Neural progenitor cell (in vitro differentiated cells): ENCODE data around the gene SND1. TPM values are rescaled to one million over a fixed set of nuclear protein-coding genes. Genes with fewer than 3 reads are reported as not detected.

Experiments
- DNase-seq: peaks from one replicate; pipeline ENCODE4 v3.0.0-alpha.2; 2016; ENCODE audit warnings: low spot score
- H2AFZ ChIP-seq: fragments of 200-600 bp; sonication (generic); replicated peaks from 2 replicates; pipeline ENCODE4 v1.6.1; 2016; ENCODE audit warnings: antibody characterized with exemption
- H3F3A ChIP-seq: fragments of 200-600 bp; sonication (generic); 2 replicates; pipeline ENCODE4 v1.6.1; 2016; ENCODE audit warnings: antibody characterized with exemption, low read depth
- H3K27ac ChIP-seq: fragments of 200-600 bp; sonication (generic); 2 replicates; pipeline ENCODE4 v1.5.1; 2016; ENCODE audit warnings: mild to moderate bottlenecking
- H3K27me3 ChIP-seq: fragments of 200-600 bp; sonication (generic); 2 replicates; pipeline ENCODE4 v1.6.1; 2016; ENCODE audit warnings: mild to moderate bottlenecking, moderate library complexity
- H3K36me3 ChIP-seq: fragments of 200-600 bp; sonication (generic); 2 replicates; pipeline ENCODE4 v1.5.1; 2016
- H3K4me1 ChIP-seq: fragments of 200-600 bp; sonication (generic); 2 replicates; pipeline ENCODE4 v1.6.1; 2016; ENCODE audit warnings: mixed run types
- H3K4me2 ChIP-seq: fragments of 200-600 bp; sonication (generic); 2 replicates; pipeline ENCODE4 v1.6.1; 2016
- H3K4me3 ChIP-seq: fragments of 200-600 bp; sonication (generic); 2 replicates; pipeline ENCODE4 v1.5.1; 2016
- H3K79me2 ChIP-seq: fragments of 200-600 bp; sonication (generic); 2 replicates; pipeline ENCODE4 v1.6.1; 2016; ENCODE audit warnings: low read depth
- H3K9ac ChIP-seq: fragments of 200-600 bp; sonication (generic); 2 replicates; pipeline ENCODE4 v1.6.1; 2016
- H3K9me3 ChIP-seq: fragments of 200-600 bp; sonication (generic); 2 replicates; pipeline ENCODE4 v1.5.1; 2016; ENCODE audit warnings: low read depth
- H4K20me1 ChIP-seq: fragments of 200-600 bp; sonication (generic); 2 replicates; pipeline ENCODE4 v1.6.1; 2016; ENCODE audit warnings: low read depth
- H3K27ac Mint-ChIP-seq: 3 replicates; pipeline ENCODE4 v1.8.0; 2021; ENCODE audit warnings: mixed read lengths
- H3K27me3 Mint-ChIP-seq: 2 replicates; pipeline ENCODE4 v1.8.0; 2022; ENCODE audit warnings: low read depth, mild to moderate bottlenecking, inconsistent platforms, moderate library complexity, mixed read lengths; ENCODE audit not compliant: insufficient read depth
- H3K36me3 Mint-ChIP-seq: 3 replicates; pipeline ENCODE4 v1.8.0; 2021; ENCODE audit warnings: mixed read lengths
- H3K4me1 Mint-ChIP-seq: 3 replicates; pipeline ENCODE4 v1.8.0; 2021; ENCODE audit warnings: mixed read lengths
- H3K4me3 Mint-ChIP-seq: 3 replicates; pipeline ENCODE4 v1.8.0; 2021; ENCODE audit warnings: mild to moderate bottlenecking, moderate library complexity, mixed read lengths
- H3K9me3 Mint-ChIP-seq: 3 replicates; pipeline ENCODE4 v1.8.0; 2020; ENCODE audit warnings: mixed read lengths
- EZH2 ChIP-seq: fragments of 200-600 bp; sonication (generic); IDR thresholded peaks from 2 replicates; pipeline ENCODE4 v1.6.1; 2017; ENCODE audit warnings: antibody characterized with exemption, mild to moderate bottlenecking, moderate library complexity
- EZH2phosphoT487 ChIP-seq: fragments of 200-600 bp; sonication (generic); IDR thresholded peaks from 2 replicates; pipeline ENCODE4 v1.6.1; 2017; ENCODE audit warnings: antibody characterized with exemption
- total RNA-seq: library from RNA; depleted of rRNA; stranded (reverse); fragments of >200 nt; gene quantifications from 2 replicates; pipeline ENCODE4 v1.2.3, GENCODE V29; 2015; ENCODE audit warnings: low replicate concordance
- TF ChIP-seq, protein P1 (sequence below): fragments of 200-600 bp; sonication (generic); IDR thresholded peaks from 2 replicates; pipeline ENCODE4 v1.5.1; 2017; ENCODE audit warnings: antibody characterized with exemption, mild to moderate bottlenecking

The SND1 gene
- total RNA-seq, 1 donor from 2014 or later: 154 TPM

DNA sequence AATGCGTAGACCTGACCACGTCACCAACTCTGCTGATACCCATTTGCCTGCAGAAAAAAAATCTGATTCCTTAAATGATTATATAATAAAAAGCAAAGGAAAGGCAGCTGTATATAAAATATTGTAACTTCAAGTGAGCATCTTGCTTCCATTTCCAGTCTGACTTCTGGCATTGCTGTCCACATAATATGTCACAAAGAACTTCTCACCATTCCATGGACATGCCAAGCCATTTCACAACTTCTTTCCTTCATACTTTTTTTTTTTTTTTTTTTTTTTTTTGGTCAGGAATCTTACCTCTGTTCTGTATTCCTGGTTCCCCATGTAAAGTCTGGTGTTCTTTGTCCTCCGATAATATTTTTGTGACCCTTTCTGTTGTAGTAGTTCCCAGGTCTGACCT lies 165.5 kb downstream of the SND1 start:
- Histone ChIP-seq H4K20me1 (peaks cover 18% of the 10 kb centered on the region), H3F3A (no peaks in the 10 kb centered on the region), H3K4me1 (peaks cover 23% of the 10 kb centered on the region), H3K9me3 (no peaks in the 10 kb centered on the region), H3K9ac (no peak overlapping the region), H3K79me2 (peaks cover 47% of the 10 kb centered on the region), H3K27ac (no peak overlapping the region), H3K36me3 (no peaks in the 10 kb centered on the region), H3K27me3 (no peaks in the 10 kb centered on the region), H3K4me3 (no peak overlapping the region), H3K4me2 (no peak overlapping the region), H2AFZ (no peak overlapping the region)
- TF ChIP-seq EZH2phosphoT487 (no peak), EZH2 (no peak)
- TF ChIP-seq, protein P1, sequence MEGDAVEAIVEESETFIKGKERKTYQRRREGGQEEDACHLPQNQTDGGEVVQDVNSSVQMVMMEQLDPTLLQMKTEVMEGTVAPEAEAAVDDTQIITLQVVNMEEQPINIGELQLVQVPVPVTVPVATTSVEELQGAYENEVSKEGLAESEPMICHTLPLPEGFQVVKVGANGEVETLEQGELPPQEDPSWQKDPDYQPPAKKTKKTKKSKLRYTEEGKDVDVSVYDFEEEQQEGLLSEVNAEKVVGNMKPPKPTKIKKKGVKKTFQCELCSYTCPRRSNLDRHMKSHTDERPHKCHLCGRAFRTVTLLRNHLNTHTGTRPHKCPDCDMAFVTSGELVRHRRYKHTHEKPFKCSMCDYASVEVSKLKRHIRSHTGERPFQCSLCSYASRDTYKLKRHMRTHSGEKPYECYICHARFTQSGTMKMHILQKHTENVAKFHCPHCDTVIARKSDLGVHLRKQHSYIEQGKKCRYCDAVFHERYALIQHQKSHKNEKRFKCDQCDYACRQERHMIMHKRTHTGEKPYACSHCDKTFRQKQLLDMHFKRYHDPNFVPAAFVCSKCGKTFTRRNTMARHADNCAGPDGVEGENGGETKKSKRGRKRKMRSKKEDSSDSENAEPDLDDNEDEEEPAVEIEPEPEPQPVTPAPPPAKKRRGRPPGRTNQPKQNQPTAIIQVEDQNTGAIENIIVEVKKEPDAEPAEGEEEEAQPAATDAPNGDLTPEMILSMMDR: no peak
- Mint-ChIP-seq H3K4me3 (no peak overlapping the region), H3K9me3 (no peaks in the 10 kb centered on the region), H3K4me1 (peaks cover 38% of the 10 kb centered on the region), H3K36me3 (peaks cover 3% of the 10 kb centered on the region), H3K27me3 (peaks cover 2% of the 10 kb centered on the region), H3K27ac (no peak overlapping the region)
- DNase-seq: no peak

DNA sequence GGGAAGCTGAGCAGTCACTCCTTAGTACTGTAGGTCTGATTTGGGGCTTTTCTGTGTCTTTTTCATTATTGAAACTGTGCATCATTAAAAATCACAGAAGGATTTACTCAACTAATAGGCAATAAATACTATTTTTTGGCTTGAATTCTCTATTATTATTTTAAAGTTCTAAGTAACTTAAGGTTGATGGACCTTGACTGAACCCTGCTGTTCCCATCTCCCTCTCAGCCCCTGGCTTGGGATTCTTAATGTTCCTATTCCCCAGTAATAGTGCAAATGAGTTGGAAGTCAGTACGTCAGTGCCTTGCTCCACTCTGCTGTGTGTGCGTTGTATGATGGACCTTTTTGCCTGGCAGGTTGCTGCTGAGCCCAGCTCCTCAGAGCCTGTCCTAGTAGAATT lies 166.3 kb downstream of the SND1 start:
- no peaks in the 10 kb centered on the region for H3F3A ChIP-seq
- H3K27me3 ChIP-seq: no peaks in the 10 kb centered on the region
- peaks cover 45% of the 10 kb centered on the region for H3K4me1 Mint-ChIP-seq
- H3K27ac Mint-ChIP-seq: no peak overlapping the region
- H3K4me3 Mint-ChIP-seq: no peak overlapping the region
- DNase-seq: no peak
- no peak overlapping the region for H2AFZ ChIP-seq
- TF ChIP-seq, protein P1: no peak
- H3K36me3 Mint-ChIP-seq: peaks cover 3% of the 10 kb centered on the region
- no peak overlapping the region for H3K4me3 ChIP-seq
- no peaks in the 10 kb centered on the region for H3K9me3 ChIP-seq
- H3K9me3 Mint-ChIP-seq: no peaks in the 10 kb centered on the region
- H3K27me3 Mint-ChIP-seq: peaks cover 2% of the 10 kb centered on the region
- no peaks in the 10 kb centered on the region for H3K36me3 ChIP-seq
- H3K27ac ChIP-seq: no peak overlapping the region
- no peak overlapping the region for H3K9ac ChIP-seq
- H3K4me1 ChIP-seq: peaks cover 17% of the 10 kb centered on the region
- H3K4me2 ChIP-seq: no peak overlapping the region
- H4K20me1 ChIP-seq: peaks cover 14% of the 10 kb centered on the region
- peaks cover 40% of the 10 kb centered on the region for H3K79me2 ChIP-seq

DNA sequence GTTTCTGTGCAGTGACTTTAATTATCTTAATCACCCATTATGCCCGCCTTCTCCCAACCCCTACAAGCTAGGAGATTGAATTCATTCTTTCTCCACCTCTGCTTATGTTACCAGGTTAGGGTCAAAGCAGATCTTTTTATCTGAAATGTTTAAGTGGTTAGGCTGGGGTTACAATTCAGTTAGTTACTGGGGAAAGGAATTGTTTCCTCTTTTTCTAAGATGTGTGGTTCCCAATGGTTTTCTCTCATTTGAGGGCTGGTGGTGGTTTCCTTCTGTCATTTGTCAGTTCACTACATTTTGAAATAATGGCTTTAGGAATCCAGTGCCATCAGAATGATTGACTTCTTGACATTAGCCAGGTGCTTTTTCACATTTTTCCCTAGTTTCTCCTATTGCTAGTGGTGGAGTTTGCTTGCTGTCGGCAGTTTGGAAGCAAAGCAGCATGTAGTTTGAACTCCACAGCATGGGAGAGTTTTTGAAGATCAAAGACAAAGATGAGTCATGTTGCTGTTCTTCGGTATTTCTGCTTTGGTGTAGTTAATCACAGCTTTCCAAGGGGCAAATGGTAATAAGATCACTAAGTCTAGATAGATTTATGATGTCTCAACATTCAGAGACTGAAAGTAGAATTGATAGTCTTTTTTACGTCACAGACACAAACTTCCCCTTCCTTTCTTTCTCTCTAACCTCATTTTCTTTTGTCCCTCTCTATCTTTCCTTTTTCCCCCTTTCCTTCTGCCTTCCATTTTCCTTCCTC lies 168.2 kb downstream of the SND1 start:
- TF ChIP-seq, protein P1: no peak
- no peak for TF ChIP-seq EZH2
- TF ChIP-seq EZH2phosphoT487: no peak
- Histone ChIP-seq H3K79me2 (peaks cover 28% of the 10 kb centered on the region), H3F3A (no peaks in the 10 kb centered on the region), H3K4me2 (no peak overlapping the region), H3K27ac (no peak overlapping the region), H2AFZ (no peak overlapping the region), H3K27me3 (no peaks in the 10 kb centered on the region), H3K9ac (no peak overlapping the region), H3K9me3 (no peaks in the 10 kb centered on the region), H3K4me3 (no peak overlapping the region), H4K20me1 (peaks cover 14% of the 10 kb centered on the region), H3K36me3 (no peaks in the 10 kb centered on the region), H3K4me1 (peaks cover 17% of the 10 kb centered on the region)
- Mint-ChIP-seq H3K4me3 (peak overlapping the region; percentile 52), H3K4me1 (peaks cover 45% of the 10 kb centered on the region), H3K9me3 (no peaks in the 10 kb centered on the region), H3K27ac (peak overlapping the region; percentile 75), H3K27me3 (peaks cover 2% of the 10 kb centered on the region), H3K36me3 (peaks cover 3% of the 10 kb centered on the region)
- DNase-seq: no peak
